Effector memory CD4-positive, alpha-beta T cell (primary cell): ENCODE measurements around the gene ZFYVE1.
"Not testable (repeated sequence)": the region's sequence is repeated elsewhere in the genome, so short reads cannot be mapped to it uniquely, and the experiment has no call there.

Experiments
- DNase-seq, 3 donors: peaks; one replicate each; pipeline ENCODE4 v3.0.0-alpha.2; 2020
- H3K27ac ChIP-seq: 2 replicates; pipeline ENCODE4 v1.7.0; 2013; ENCODE audit warnings: mild to moderate bottlenecking, low read length, moderate library complexity; ENCODE audit not compliant: insufficient read depth, poor library complexity, severe bottlenecking
- H3K27me3 ChIP-seq: replicated peaks from 2 replicates; pipeline ENCODE4 v1.7.0; 2013; ENCODE audit warnings: mild to moderate bottlenecking, low read length; ENCODE audit not compliant: insufficient read depth, control insufficient read depth, poor library complexity, severe bottlenecking
- H3K36me3 ChIP-seq: 2 replicates; pipeline ENCODE4 v1.7.0; 2013; ENCODE audit warnings: mild to moderate bottlenecking, low read length, moderate library complexity; ENCODE audit not compliant: control insufficient read depth, insufficient read depth
- H3K4me1 ChIP-seq: 2 replicates; pipeline ENCODE4 v1.7.0; 2013; ENCODE audit warnings: low read length, mild to moderate bottlenecking; ENCODE audit not compliant: control insufficient read depth, insufficient read depth, poor library complexity, severe bottlenecking
- H3K4me3 ChIP-seq: 2 replicates; pipeline ENCODE4 v1.7.0; 2013; ENCODE audit warnings: low read length, low read depth, mild to moderate bottlenecking; ENCODE audit not compliant: insufficient read depth, poor library complexity, severe bottlenecking
- H3K9me3 ChIP-seq: 2 replicates; pipeline ENCODE4 v1.7.0; 2013; ENCODE audit warnings: mild to moderate bottlenecking, low read length, moderate library complexity; ENCODE audit not compliant: control insufficient read depth

ZFYVE1 gene

DNA sequence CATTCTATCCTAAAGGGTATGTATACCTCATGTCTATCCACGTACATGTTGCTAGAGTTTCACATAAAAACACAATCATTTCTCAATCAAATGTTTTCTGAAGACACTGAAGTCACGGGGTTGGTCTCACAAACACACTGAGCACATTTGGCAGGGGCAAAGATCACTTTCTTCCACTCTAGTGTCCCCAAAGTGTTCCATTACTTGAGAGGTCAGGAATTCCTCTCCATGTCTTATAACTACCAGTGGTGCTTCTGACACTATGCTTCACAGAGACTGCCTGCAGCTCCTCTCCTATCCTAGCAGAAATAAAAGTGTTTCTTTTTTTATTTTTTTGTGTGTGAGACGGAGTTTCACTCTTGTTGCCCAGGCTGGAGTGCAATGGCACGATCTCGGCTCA, 19.1 kb downstream of the ZFYVE1 start:
- no peaks in the 10 kb centered on the region for H3K27me3 ChIP-seq
- no peaks in the 10 kb centered on the region for H3K4me1 ChIP-seq
- no peak for DNase-seq
- no peaks in the 10 kb centered on the region for H3K9me3 ChIP-seq
- H3K27ac ChIP-seq = no peak overlapping the region
- peaks cover 25% of the 10 kb centered on the region for H3K36me3 ChIP-seq
- no peak overlapping the region for H3K4me3 ChIP-seq

DNA sequence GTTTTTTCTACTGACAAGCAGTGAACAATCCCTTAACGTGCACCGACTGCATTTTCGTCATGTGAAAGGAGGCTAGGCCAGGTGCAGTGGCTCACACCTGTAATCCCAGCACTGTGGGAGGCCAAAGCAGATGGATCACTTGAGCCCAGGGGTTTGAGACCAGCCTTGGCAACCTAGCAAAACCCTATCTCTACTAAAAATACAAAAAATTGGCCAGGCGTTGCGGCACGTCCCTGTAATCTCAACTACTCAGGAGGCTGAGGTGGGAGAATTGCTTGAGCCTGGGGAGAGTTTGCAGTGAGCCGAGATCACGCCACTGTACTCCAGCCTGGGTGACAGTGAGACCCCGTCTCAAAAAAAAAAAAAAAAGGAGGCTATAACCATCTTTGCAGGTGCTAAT, 22.3 kb downstream of the ZFYVE1 start:
- H3K4me3 ChIP-seq, H3K27me3 ChIP-seq, H3K9me3 ChIP-seq, DNase-seq, H3K4me1 ChIP-seq, H3K27ac ChIP-seq: not testable (repeated sequence)
- peaks cover 22% of the 10 kb centered on the region for H3K36me3 ChIP-seq

DNA sequence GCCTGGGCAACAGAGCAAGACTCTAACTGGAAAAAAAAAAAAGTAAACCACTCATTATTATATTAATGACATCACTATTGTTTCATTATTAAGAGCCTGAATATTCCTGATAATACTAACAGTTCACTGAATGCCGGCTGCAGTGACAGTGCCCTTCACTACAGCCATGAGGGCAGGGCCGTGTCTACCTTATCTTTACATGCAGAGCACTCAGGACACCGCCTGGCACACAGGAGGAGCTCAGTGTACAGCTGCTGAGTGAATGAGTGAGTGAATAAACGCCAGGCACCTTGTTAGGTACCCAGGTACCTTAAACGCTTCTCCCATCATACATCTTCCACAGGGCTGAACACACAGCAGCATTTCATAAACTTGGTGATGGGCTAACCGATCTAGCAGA, 23.2 kb downstream of the ZFYVE1 start:
- Histone ChIP-seq H3K4me1 (no peaks in the 10 kb centered on the region), H3K36me3 (peaks cover 15% of the 10 kb centered on the region), H3K4me3 (no peak overlapping the region), H3K27me3 (no peaks in the 10 kb centered on the region), H3K27ac (no peak overlapping the region), H3K9me3 (no peaks in the 10 kb centered on the region)
- no peak for DNase-seq

DNA sequence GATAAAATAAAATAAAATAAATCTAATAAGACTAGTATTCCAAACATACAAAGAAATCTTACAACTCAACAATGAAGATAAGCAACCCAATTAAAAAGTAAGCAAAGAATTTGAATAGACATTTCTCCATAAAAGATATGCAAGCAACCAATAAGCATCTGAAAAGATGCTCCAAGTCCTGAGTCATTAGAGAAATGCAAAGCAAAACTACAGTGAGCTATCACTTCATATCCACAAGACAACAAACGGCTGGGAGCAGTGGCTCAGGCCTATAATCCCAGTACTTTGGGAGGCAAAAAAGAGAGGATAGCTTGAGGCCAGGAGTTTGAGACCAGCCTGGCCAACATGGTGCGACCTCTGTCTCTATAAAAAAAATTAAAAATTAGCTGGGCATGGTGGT, 26.8 kb downstream of the ZFYVE1 start:
- no peak for DNase-seq
- peaks cover 25% of the 10 kb centered on the region for H3K36me3 ChIP-seq
- no peaks in the 10 kb centered on the region for H3K4me1 ChIP-seq

DNA sequence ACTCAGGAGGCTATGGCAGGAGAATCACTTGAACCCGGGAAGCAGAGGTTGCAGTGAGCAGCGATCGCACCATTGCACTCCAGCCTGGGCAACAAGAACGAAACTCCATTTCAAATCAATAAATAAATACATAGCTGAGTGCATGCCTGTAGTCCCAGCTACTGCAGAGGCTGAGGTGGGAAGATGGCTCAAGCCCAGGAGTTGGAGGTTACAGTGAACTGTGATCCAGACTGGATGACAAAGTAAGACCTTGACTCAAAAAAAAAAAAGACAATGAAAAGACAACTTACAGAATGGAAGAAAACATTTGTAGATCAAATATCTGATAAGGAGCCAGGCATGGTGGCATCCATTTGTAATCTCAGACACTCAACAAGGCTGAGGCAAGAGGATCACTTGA, 27.6 kb downstream of the ZFYVE1 start:
- no peak for DNase-seq
- Histone ChIP-seq H3K9me3 (no peaks in the 10 kb centered on the region), H3K36me3 (peaks cover 26% of the 10 kb centered on the region), H3K27ac (no peak overlapping the region), H3K27me3 (no peaks in the 10 kb centered on the region), H3K4me3 (no peak overlapping the region), H3K4me1 (no peaks in the 10 kb centered on the region)

More for the DNA sequence above, 26.8 kb downstream of the ZFYVE1 start:
- no peak overlapping the region for H3K27ac ChIP-seq
- no peak overlapping the region for H3K4me3 ChIP-seq
- H3K27me3 ChIP-seq = no peaks in the 10 kb centered on the region
- H3K9me3 ChIP-seq = no peaks in the 10 kb centered on the region

DNA sequence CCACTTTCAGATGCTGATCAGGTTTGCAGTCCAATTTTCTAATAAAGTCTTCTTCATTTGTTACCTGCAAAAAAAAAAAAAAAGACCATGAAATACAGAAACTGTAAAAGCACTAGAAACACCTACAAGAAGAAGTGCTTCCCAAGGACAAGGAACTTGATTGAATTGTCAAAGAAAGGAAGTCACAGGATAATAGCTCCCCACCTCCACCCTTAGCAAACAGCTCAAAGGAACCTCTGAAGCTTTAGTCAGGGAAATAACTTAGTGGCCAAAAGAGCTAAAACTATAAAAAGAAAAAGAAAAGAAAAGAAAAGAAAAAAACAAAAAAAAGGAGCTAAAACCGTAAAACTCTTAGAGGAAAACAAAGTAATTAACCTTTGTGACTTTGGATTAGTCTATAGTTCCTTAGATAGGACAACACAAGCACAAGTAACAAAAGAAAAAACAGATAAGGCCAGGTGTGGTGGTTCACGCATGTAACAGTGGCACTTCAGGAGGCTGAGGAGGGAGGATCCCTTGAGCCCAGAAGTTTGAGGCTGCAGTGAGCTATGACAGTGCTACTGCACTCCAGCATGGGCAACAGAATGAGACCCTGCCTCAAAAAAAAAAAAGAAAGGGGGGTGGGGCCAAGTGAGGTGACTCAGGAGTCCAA, 28.5 kb downstream of the ZFYVE1 start:
- no peaks in the 10 kb centered on the region for H3K4me1 ChIP-seq
- no peaks in the 10 kb centered on the region for H3K27me3 ChIP-seq
- no peak for DNase-seq
- H3K36me3 ChIP-seq = peaks cover 23% of the 10 kb centered on the region
- no peaks in the 10 kb centered on the region for H3K9me3 ChIP-seq
- H3K4me3 ChIP-seq = no peak overlapping the region
- H3K27ac ChIP-seq = no peak overlapping the region

DNA sequence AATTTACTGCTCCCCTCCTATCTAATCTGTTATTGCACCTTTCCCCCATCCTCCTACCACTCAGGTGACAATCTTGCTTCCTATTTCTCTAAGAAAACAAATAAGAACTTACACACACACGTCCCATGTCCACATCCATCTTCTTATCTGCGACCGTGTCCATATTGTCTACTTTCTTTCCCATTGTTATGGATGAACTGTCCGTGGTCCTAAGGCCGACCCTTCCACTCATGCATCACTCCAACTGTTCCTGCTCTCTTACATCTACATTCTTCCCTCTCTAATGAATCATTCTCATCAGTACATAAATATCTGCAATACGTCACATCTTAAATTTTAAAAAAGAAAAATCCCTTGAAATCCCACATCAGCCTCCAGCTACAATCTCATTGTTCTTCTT, 30.0 kb downstream of the ZFYVE1 start:
- Histone ChIP-seq H3K9me3 (no peaks in the 10 kb centered on the region), H3K27me3 (no peaks in the 10 kb centered on the region), H3K4me3 (no peak overlapping the region), H3K27ac (no peak overlapping the region), H3K36me3 (peaks cover 35% of the 10 kb centered on the region), H3K4me1 (no peaks in the 10 kb centered on the region)
- DNase-seq = no peak

DNA sequence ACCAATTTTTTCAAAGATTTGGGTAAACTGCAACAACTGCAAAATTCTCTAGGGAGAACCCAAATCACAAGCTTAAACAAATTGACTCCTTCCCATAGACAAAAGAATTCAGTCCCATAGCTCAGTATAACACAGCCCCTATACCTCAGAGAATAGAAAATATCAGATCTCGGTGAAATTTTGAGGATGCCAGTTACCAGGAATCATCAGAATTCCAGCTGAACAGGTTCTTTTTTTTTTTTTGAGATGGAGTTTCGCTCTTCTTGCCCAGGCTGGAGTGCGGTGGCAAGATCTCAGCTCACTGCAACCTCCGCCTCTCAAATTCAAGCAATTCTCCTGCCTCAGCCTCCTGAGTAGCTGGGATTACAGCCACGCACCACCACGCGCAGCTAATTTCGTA, 36.7 kb downstream of the ZFYVE1 start:
- H3K27me3 ChIP-seq = no peaks in the 10 kb centered on the region
- H3K4me3 ChIP-seq = no peak overlapping the region
- no peak for DNase-seq
- H3K36me3 ChIP-seq = peaks cover 31% of the 10 kb centered on the region
- no peak overlapping the region for H3K27ac ChIP-seq
- no peaks in the 10 kb centered on the region for H3K9me3 ChIP-seq
- H3K4me1 ChIP-seq = no peaks in the 10 kb centered on the region

DNA sequence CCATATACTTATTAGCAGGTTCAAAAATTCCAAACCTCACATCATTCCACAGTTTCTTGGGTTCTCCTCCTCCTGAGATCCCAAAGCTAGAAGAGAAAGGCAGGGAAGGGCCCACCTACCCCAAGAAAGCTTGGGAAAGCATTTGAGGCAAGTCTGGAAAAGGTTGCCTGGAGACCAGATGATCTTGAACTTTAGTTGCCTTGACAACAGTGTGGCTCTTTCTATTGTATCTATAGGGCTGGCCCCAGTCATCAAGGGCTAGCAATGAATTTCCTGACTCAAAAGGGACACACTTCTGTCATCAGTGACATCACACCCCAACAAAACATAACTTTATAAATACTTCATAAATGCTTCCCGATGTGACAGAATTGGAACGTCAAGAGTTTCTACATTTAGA, 40.0 kb downstream of the ZFYVE1 start:
- Histone ChIP-seq H3K4me3 (no peak overlapping the region), H3K27ac (no peak overlapping the region), H3K4me1 (no peaks in the 10 kb centered on the region), H3K36me3 (peaks cover 20% of the 10 kb centered on the region), H3K9me3 (no peaks in the 10 kb centered on the region), H3K27me3 (no peaks in the 10 kb centered on the region)
- DNase-seq = no peak

DNA sequence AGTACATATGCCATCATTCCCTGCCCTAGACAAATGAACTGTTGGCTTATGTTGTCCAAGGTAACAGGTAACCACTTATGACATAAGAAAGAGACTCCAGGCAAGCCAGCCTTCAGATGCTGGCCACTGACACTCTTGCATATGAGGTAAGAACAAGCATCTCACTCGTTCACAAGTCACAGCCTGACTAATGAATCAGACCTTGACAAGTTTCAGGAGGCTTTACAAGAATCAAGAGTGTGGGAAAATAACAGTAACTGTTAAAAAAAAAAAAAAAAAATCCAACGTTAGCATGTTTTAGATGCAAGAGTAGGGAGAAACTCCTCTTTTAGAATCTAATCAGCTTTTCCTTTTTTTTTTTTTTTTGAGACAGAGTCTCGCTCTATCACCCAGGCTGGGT, 40.7 kb downstream of the ZFYVE1 start:
- Histone ChIP-seq H3K4me1 (no peaks in the 10 kb centered on the region), H3K9me3 (no peaks in the 10 kb centered on the region), H3K27me3 (no peaks in the 10 kb centered on the region), H3K4me3 (no peak overlapping the region), H3K36me3 (peaks cover 20% of the 10 kb centered on the region), H3K27ac (no peak overlapping the region)
- no peak for DNase-seq
